GM19193 (cell line): ENCODE results near the gene RAD17.
A peak's percentile ranks its signal among the peaks of the same experiment; 100 is the strongest.

Experiments used
- POLR2A ChIP-seq: IDR thresholded peaks from 4 replicates; pipeline ENCODE4 v1.6.1; 2011; ENCODE audit not compliant: insufficient read depth, insufficient read length; ENCODE audit errors: extremely low read depth

RAD17 gene, protein sequence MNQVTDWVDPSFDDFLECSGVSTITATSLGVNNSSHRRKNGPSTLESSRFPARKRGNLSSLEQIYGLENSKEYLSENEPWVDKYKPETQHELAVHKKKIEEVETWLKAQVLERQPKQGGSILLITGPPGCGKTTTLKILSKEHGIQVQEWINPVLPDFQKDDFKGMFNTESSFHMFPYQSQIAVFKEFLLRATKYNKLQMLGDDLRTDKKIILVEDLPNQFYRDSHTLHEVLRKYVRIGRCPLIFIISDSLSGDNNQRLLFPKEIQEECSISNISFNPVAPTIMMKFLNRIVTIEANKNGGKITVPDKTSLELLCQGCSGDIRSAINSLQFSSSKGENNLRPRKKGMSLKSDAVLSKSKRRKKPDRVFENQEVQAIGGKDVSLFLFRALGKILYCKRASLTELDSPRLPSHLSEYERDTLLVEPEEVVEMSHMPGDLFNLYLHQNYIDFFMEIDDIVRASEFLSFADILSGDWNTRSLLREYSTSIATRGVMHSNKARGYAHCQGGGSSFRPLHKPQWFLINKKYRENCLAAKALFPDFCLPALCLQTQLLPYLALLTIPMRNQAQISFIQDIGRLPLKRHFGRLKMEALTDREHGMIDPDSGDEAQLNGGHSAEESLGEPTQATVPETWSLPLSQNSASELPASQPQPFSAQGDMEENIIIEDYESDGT

DNA sequence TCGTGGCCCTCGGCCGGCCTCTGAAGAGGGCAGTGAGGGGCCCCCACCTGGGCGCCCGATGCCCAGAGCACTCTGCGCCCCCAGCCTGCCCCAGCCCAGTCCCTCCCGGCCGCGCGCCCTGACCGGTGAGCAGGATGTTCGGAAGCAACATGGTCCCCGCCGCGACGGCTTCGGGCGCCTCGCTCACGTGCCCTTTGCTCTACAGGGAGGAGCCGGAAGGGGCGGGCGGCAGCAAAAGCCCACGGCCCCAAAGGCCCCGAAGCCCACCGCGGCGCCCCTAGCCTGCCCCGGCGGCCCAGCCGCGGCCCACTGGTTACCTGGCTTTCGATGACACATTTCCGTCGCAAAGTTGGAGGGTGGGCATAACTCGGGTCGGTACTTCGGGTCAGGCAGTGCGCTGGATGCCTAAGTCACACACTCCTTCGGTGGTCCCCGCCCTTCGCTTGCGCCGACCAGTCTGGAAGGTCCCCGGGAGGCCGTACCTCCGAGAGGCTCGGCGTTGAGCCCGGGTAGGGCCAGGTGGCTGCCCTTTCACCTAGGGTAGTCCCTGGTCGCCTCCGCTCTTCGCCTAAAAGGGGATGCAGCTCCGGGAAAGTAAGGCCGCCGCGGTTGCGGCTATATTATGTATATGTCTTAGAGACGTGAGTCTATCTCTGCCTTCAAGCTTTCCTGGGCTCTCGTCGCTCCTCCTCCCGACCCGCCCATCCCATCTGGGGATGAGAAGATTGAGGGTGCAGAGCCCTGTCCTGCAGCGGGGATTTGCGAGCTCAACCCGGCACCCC, at the start of gene RAD17, which contains the start of the genes AK6 and TAF9:
TSS of gene RAD17 (plus strand) at position 479 of the 782 bp plus-strand sequence. CDS start 2,391 bp downstream, outside the sequence.
TSS of gene AK6 (minus strand) at position 181 of the 782 bp plus-strand sequence. CDS start at position 151, 30 bp downstream.
TSS of gene TAF9 (minus strand) at position 181 of the 782 bp plus-strand sequence. CDS start 3,783 bp downstream, outside the sequence.
- TF ChIP-seq POLR2A = peak; percentile 91

DNA sequence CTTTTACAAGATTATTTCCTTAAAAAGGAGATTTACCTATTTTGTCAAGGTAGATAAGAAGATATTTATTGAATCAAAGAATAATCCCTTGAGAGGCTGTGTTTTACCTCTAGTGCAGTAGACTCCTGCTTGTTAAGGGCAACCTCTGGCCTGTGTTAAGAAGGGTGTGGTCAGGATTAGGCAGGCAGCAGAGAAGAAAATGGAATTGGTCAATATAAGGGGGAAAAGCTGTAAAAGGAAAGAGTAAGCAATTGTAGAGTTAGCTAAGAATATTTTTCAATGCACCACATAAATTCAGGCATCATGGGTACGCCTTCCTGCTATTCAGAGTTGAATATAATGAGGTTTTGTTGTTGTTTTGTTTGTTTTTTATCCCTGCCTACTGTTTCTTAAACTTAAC, 43.3 kb upstream of the RAD17 start:
- no peak for TF ChIP-seq POLR2A

DNA sequence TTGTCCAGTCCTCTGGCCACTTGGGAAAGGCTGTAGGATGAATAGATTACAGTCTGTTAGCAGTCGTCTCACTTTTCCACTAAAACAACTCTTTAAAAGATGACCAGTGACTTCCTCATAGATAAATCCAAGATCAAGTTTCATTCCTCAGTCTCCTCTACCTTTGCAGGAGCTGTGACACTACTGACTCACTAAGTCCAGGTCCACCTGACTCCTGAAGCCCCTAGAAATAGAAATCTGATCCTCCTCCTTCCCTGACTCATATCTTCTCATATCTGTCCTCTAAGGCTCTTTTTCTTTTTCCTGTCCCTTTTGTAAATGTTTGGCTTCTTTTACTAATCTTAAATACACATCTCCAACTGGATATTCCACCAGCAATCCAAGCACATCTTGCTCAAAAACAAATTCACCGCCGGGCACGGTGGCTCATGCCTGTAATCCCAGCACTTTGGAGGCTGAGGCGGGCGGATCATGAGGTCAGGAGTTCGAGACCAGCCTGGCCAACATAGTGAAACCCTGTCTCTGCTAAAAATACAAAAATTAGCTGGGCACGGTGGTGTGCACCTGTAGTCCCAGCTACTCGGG, 39.6 kb upstream of the RAD17 start:
- no peak for TF ChIP-seq POLR2A

DNA sequence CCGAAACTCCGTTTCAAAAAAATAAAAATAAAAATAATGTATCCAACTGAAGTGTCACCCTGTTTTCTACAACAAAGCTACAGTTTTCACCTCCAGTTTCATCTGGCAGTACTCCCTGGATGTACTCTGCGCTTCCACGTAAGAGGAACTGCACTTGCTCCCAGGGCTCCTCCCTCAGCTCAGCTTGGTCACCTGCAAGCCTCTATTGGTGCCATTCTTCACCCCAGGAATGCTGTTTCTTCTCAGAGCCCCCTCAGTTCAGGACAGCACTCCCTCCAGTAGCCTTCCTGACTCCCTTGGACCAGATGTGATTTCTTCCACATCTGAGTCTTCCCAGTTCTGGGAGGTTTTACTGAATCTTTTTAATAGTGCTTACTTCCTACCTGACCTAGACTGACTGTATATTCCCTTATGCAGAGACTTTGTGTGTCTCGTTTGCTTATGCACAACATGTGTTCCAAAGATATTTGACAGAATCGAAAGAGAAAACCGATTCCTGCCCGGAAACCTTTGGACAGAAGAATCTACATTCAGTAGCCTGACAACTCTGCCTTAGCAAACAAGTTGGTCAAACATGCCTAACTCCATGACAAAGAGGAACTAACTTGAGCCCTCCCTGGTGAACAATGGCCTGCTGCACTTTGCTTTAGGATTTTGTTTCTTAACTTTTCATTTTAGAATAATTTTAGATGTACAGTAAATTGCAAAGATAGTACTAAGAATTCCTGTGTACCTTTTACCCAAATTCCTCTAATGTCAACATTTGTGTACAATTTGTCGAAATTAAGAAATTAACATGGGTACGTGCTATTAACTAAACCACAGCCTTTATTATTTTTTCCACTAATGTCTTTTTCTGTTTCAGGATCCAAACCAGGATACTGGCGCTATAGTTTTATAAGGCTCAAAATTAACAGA, 37.8 kb upstream of the RAD17 start:
- TF ChIP-seq POLR2A = no peak

DNA sequence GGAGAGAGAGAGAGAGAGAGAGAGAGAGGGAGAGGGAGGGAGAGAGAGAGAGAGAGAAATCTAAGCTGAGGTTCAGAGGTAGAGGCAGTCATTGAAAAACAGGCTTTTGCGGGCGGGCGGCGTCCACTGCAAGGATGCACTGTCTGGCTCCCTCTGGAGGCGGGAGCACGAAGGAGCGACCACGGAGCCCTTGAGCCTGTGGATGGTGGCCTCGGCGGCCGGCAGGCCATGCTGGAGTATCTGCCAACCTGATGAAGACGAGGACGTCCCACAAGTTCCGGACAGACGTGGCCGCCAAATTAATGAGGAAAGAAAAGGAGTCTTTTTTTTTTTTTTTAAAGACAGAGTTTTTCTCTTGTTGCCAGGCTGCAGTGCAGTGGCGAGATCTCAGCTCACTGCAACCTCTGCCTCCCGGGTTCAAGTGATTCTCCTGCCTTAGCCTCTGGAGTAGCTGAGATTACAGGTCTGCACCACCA, 34.8 kb upstream of the RAD17 start:
- no peak for TF ChIP-seq POLR2A

DNA sequence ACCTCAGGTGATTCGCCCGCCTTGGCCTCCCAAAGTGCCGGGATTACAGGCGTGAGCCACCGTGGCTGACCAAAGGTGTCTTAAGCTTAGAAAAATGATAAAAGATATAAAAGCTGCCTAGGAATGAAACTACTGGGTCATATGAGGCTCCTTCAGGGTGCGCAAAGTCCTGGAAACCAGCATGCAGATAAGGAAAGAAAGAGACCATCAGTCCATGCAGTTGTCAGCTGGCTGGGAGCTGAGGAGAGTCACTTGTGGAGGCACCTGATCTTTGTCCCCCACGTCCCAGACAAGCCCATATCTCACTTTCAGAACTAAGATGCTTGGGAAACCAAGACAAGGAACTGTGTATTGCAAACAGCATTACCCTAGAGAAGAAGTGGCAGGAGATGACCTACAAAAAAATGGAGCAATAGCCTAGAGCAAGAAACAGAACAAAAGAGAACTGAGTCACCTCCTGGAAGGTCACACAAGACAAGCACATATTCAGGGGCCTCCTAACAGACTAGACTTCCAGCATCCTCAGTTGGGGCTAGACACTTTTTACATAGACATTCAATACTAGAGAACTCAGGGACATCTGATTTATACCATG, 34.2 kb upstream of the RAD17 start:
- no peak for TF ChIP-seq POLR2A

DNA sequence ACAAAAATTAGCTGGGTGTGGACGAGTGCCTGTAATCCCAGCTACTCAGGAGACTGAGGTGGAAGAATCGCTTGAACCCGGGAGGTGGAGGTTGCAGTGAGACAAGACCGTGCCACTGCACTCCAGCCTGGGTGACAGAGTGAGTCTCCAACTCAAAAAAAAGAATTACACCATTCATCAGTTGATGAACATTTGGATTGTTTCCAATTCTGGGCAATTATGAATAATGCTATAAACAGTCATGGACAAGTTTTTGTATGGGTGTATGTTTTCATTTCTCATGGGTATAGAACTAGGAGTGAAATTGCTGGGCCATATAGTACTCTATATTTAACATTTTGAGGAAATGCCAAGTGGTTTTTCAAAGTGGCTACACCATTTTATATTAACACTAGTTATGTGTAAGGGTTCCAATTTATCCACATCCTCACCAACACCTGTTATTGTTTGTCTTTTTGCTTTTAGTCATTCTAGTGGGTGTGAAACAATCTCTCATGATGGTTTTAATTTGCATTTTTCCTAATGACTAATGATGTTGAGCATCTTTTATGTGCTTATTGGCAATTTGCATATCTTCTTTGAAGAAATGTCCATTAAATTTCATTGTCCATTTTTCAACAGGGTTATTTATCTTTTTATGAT, 28.0 kb upstream of the RAD17 start:
- no peak for TF ChIP-seq POLR2A

DNA sequence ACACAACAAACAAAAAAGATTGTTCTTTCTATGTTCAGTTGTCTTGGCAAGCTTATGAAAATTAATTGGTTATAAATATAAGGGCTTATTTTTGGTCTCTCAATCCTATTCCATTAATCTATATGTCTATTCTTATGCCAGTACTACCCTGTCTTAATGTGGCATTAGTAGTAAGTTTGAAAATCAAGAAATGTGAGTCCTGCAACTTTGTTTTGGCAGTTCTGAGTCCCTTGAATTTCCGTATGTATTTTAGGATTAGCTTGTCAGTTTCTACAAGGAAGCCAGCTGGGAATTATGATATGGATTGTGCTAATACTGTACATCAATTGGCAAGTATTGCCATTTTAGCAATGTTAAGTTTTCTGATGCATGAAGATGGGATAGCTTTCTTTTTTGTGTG, 26.5 kb upstream of the RAD17 start:
- TF ChIP-seq POLR2A = no peak

DNA sequence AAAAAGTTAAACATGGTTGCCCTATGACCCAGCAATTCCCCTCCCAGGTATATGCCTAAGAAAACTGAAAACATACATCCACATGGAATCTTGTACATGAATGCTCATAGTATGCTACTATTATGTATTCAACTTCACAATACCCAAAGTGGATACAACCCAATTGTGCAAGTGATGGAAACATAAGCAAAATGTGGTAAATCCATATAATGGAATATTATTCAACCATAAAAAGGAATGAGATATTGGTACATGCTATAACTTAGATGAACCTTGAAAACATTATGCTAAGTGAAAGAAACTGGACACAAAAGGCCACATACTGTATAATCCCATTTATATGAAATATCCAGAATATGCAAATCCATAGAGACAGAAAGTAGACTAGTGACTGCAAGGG, 19.0 kb upstream of the RAD17 start:
- TF ChIP-seq POLR2A = no peak

DNA sequence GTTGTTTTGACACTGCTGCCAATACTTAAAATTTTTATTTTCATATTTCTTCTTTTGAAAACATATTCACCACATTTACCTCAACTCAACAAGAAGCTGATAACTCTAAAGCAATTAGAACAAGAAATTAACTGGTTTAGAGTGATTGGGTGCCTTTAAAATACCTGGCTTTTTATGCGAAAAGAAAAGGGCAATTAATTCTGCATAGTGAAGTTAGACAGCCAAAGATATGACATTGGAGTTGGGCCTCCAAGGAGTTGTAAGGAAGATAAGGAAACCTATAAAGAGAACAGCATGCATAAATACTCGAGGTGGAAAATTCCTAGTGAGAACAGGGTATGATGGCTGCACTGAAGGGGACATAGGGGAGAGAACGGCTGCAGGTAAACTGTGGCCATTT, 9.9 kb upstream of the RAD17 start:
- no peak for TF ChIP-seq POLR2A

DNA sequence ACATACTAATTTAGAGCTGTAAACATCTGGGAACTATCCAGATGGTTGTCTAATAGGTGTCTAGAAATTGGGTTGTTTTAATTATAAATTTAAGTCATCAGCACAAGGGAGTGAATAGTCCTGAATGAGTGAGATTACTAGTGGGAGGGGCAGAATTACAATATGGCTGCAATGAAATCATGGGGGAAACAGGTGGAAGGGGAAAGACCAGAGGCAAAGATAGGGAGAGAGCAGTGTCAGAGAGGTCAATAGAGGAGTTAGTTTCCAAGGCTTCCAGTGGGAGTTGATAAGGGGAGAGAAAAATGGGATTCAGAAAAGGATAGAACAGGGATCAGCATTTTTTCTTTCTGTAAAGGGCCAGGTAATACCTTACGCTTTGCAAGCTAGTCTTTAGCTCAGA, 9.2 kb upstream of the RAD17 start:
- TF ChIP-seq POLR2A = no peak

DNA sequence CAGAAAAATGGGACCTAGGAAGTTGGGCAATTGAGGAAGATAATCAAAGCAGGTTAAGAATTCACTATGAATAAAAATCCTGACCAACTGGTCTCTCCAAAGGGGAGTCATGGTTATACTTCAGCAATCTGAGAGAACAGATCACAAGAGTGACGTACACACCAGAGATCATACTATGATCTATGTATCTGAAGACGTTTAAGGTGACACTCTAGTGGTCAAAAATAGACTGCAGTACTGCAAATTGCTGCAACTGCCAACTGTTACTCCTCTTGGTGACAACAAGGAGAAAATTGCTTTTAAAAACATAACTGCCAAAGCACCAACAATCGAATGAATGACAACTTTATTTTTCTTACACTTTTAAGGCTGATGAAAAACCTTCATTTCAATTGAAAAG, 5.2 kb upstream of the RAD17 start:
- TF ChIP-seq POLR2A = no peak

DNA sequence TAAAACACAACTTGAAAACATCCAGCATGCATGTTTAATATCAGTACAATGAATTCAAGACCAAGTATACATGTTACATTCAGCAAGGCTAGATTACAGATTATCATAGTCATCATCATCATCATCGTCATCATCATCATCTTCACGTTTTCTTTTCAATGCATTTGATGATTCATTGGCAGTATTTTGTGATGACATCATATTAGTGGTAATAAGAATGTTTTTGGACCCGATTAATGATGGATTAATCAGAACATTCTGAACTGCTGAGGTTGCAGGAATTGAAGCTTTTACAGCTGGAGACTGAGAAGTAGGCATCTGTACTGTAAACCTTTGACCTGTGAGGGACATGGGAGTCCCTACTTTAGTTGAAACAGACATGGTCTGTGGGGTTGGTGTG, 4.8 kb upstream of the RAD17 start:
- no peak for TF ChIP-seq POLR2A
